Liver (tissue), 9 donors: ENCODE measurements around the gene PPP1R16B. TPM values are rescaled to one million over a fixed set of nuclear protein-coding genes. Genes with fewer than 3 reads are reported as not detected.

Source experiments
- DNase-seq: peaks from one replicate; pipeline ENCODE4 v3.0.0-alpha.2; 2017; ENCODE audit warnings: low spot score
- H3K27ac ChIP-seq, 2 donors: one replicate each; pipeline ENCODE4 v1.7.0; 2013; ENCODE audit warnings: inconsistent platforms in 2 of 2, low read length in 2 of 2, control low read depth in 1 of 2, low read depth in 1 of 2, mild to moderate bottlenecking in 1 of 2
- H3K27me3 ChIP-seq, 4 donors: one replicate each; pipeline versions ENCODE4 v1.6.1 to v1.7.0; 2013; ENCODE audit warnings: low read length in 3 of 4, inconsistent platforms in 1 of 4, mild to moderate bottlenecking in 1 of 4, moderate library complexity in 1 of 4; ENCODE audit not compliant: control insufficient read depth in 4 of 4, insufficient read depth in 4 of 4
- H3K36me3 ChIP-seq, 4 donors: one replicate each; pipeline versions ENCODE4 v1.6.1 to v1.7.0; 2013; ENCODE audit warnings: low read length in 3 of 4, mild to moderate bottlenecking in 3 of 4, low read depth in 1 of 4, moderate library complexity in 1 of 4; ENCODE audit not compliant: control insufficient read depth in 4 of 4, insufficient read depth in 3 of 4
- H3K4me1 ChIP-seq, 4 donors: one replicate each; pipeline versions ENCODE4 v1.6.1 to v1.7.0; 2013; ENCODE audit warnings: low read length in 3 of 4, mild to moderate bottlenecking in 3 of 4, moderate library complexity in 1 of 4; ENCODE audit not compliant: control insufficient read depth in 4 of 4, insufficient read depth in 4 of 4
- H3K4me3 ChIP-seq, 3 donors: one replicate each; pipeline versions ENCODE4 v1.6.1 to v1.7.0; 2013; ENCODE audit warnings: low read length in 3 of 3, control low read depth in 1 of 3, low read depth in 1 of 3, mild to moderate bottlenecking in 1 of 3
- H3K9ac ChIP-seq, 2 donors: one replicate each; pipeline ENCODE4 v1.7.0; 2013; ENCODE audit warnings: low read length in 2 of 2, mild to moderate bottlenecking in 2 of 2, moderate library complexity in 2 of 2, control low read depth in 1 of 2, low read depth in 1 of 2
- H3K9me3 ChIP-seq, 4 donors: one replicate each; pipeline versions ENCODE4 v1.6.1 to v1.7.0; 2013; ENCODE audit warnings: low read length in 3 of 4; ENCODE audit not compliant: control insufficient read depth in 4 of 4
- ATF3 ChIP-seq: IDR thresholded peaks from 2 replicates; pipeline ENCODE4 v1.6.1; 2016; ENCODE audit warnings: antibody characterized with exemption
- EGR1 ChIP-seq, 2 donors: IDR thresholded peaks; 2 replicates each; pipeline ENCODE4 v1.6.1; 2016 to 2018; ENCODE audit warnings: antibody characterized with exemption in 2 of 2, low read depth in 2 of 2
- FOXA1 ChIP-seq: IDR thresholded peaks from 2 replicates; pipeline ENCODE4 v1.6.1; 2016; ENCODE audit warnings: antibody characterized with exemption
- FOXA2 ChIP-seq: IDR thresholded peaks from 2 replicates; pipeline ENCODE4 v1.6.1; 2016; ENCODE audit warnings: antibody characterized with exemption
- GABPA ChIP-seq, 2 donors: IDR thresholded peaks in 1 of 2; conservative IDR thresholded peaks in 1 of 2; 2 replicates each; pipeline ENCODE4 v1.6.1; 2016; ENCODE audit warnings: antibody characterized with exemption in 2 of 2, mild to moderate bottlenecking in 1 of 2, moderate library complexity in 1 of 2
- HNF4A ChIP-seq, 2 donors: conservative IDR thresholded peaks; 2 replicates each; pipeline ENCODE4 v1.6.1; 2016; ENCODE audit warnings: antibody characterized with exemption in 2 of 2, mild to moderate bottlenecking in 2 of 2
- HNF4G ChIP-seq: IDR thresholded peaks from 2 replicates; pipeline ENCODE4 v1.6.1; 2016; ENCODE audit warnings: antibody characterized with exemption
- JUND ChIP-seq, 2 donors: IDR thresholded peaks; 2 replicates each; pipeline ENCODE4 v1.6.1; 2016; ENCODE audit warnings: antibody characterized with exemption in 2 of 2
- MAX ChIP-seq: IDR thresholded peaks from 2 replicates; pipeline ENCODE4 v1.6.1; 2016; ENCODE audit warnings: antibody characterized with exemption
- NR2F2 ChIP-seq: IDR thresholded peaks from 2 replicates; pipeline ENCODE4 v1.6.1; 2016; ENCODE audit warnings: antibody characterized with exemption
- RAD21 ChIP-seq, 2 donors: IDR thresholded peaks; 2 replicates each; pipeline ENCODE4 v1.6.1; 2016; ENCODE audit warnings: antibody characterized with exemption in 2 of 2, mild to moderate bottlenecking in 2 of 2
- RXRA ChIP-seq, 2 donors: IDR thresholded peaks; 2 replicates each; pipeline ENCODE4 v1.6.1; 2017 to 2018; ENCODE audit warnings: antibody characterized with exemption in 2 of 2, mild to moderate bottlenecking in 1 of 2
- SP1 ChIP-seq: IDR thresholded peaks from 2 replicates; pipeline ENCODE4 v1.6.1; 2018; ENCODE audit warnings: antibody characterized with exemption, mild to moderate bottlenecking
- TAF1 ChIP-seq: conservative IDR thresholded peaks from 2 replicates; pipeline ENCODE4 v1.6.1; 2016; ENCODE audit warnings: antibody characterized with exemption, mild to moderate bottlenecking
- YY1 ChIP-seq: IDR thresholded peaks from 2 replicates; pipeline ENCODE4 v1.6.1; 2016; ENCODE audit warnings: antibody characterized with exemption, mild to moderate bottlenecking
- ZBTB33 ChIP-seq: IDR thresholded peaks from 2 replicates; pipeline ENCODE4 v1.6.1; 2016; ENCODE audit warnings: antibody characterized with exemption
- WGBS: extraction: QIAGEN DNeasy Blood & Tissue Kit; methylation state at CpG from one replicate; pipeline ENCODE4 v1.1.7; 2013; 5-methylcytosine and 5-hydroxymethylcytosine counted together
- polyA plus RNA-seq, 2 donors: library from polyadenylated mRNA; stranded (reverse) in 1 of 2; unstranded in 1 of 2; fragments of 200-250 nt in 1 of 2; fragments of >200 nt in 1 of 2; fragmentation: Nextera tagmentation in 1 of 2; extraction: Ambion mirVana in 1 of 2; gene quantifications; one replicate each; pipeline versions ENCODE4 v1.2.1 to v1.2.3, GENCODE V29; 2013 to 2015
- total RNA-seq, 2 donors: library from RNA; depleted of rRNA; stranded (reverse); fragments of >200 nt; gene quantifications; one replicate each; pipeline ENCODE4 v1.2.3, GENCODE V29; 2014
- donor health status: healthy.
- donor health status: healthy.
- donor health status: healthy.
- donor health status: healthy.
- donor health status: healthy.

Gene PPP1R16B
- total and polyA plus RNA-seq, 4 donors, result 0.84 to 5.7 (median 1.2) TPM

GRCh38 chr20:38920851-38921250 lies 115.4 kb downstream of the PPP1R16B start:
- no peaks in the 10 kb centered on the region for H3K27me3 ChIP-seq
- H3K4me1 ChIP-seq, result peaks cover 0 to 9% (median 1%) of the 10 kb centered on the region in 4 donors
- no peaks in the 10 kb centered on the region for H3K9me3 ChIP-seq
- DNase-seq, result no peak
- WGBS, result 91% methylated on average over 9 of the region's 9 CpGs
- no peak overlapping the region for H3K4me3 ChIP-seq
- peaks cover 0 to 3% (median 0%) of the 10 kb centered on the region in 4 donors for H3K36me3 ChIP-seq
- H3K27ac ChIP-seq, result no peak overlapping the region
- no peak for TF ChIP-seq FOXA1
- TF ChIP-seq SP1, result no peak
- no peak for TF ChIP-seq RAD21 (IDR thresholded peaks at IDR 0.05)
- TF ChIP-seq EGR1 (IDR thresholded peaks at IDR 0.05; ENCODE audit: low read depth in 2 of 2), result no peak
- no peak for TF ChIP-seq MAX
- TF ChIP-seq RXRA (IDR thresholded peaks at IDR 0.05), result no peak
- no peak for TF ChIP-seq FOXA2
- TF ChIP-seq ZBTB33, result no peak
- TF ChIP-seq TAF1, result no peak
- TF ChIP-seq NR2F2, result no peak
- no peak for TF ChIP-seq YY1
- TF ChIP-seq HNF4A (conservative IDR thresholded peaks at IDR 0.05), result no peak
- TF ChIP-seq HNF4G, result no peak
- no peak overlapping the region for H3K9ac ChIP-seq

- no peak overlapping the region for H3K9ac ChIP-seq
- no peaks in the 10 kb centered on the region for H3K9me3 ChIP-seq
- WGBS, result 93% methylated on average over 2 of the region's 2 CpGs
- no peak overlapping the region for H3K27ac ChIP-seq
- no peak for TF ChIP-seq GABPA (IDR thresholded peaks at IDR 0.05 in 1 of 2, conservative IDR thresholded peaks at IDR 0.05 in 1 of 2)
- TF ChIP-seq JUND (IDR thresholded peaks at IDR 0.05), result no peak
- TF ChIP-seq FOXA1, result no peak
- no peak for TF ChIP-seq ATF3
- no peak for TF ChIP-seq ZBTB33
- no peak for TF ChIP-seq MAX
- TF ChIP-seq HNF4A (conservative IDR thresholded peaks at IDR 0.05), result no peak
- no peak for TF ChIP-seq YY1
- no peak for TF ChIP-seq RXRA (IDR thresholded peaks at IDR 0.05)
- TF ChIP-seq EGR1 (IDR thresholded peaks at IDR 0.05; ENCODE audit: low read depth in 2 of 2), result no peak
- peaks cover 2 to 17% (median 9%) of the 10 kb centered on the region in 4 donors for H3K4me1 ChIP-seq
- no peaks in the 10 kb centered on the region for H3K27me3 ChIP-seq
- H3K4me3 ChIP-seq, result no peak overlapping the region
- DNase-seq, result no peak
- H3K36me3 ChIP-seq, result no peaks in the 10 kb centered on the region
Observed at GRCh38 chr20:38924718-38925117, 119.2 kb downstream of the PPP1R16B start.
